Epithelial cell of esophagus (primary cell): Measurements from ENCODE around the gene THSD4.

Experiments
- DNase-seq: peaks from one replicate; pipeline ENCODE4 v3.0.0; 2010; ENCODE audit warnings: low read depth
- H3K4me3 ChIP-seq: 2 replicates; pipeline ENCODE4 v1.5.1; 2011; ENCODE audit warnings: mild to moderate bottlenecking, low read length, control low read depth
- TF ChIP-seq, protein P1 (sequence below): IDR thresholded peaks from 2 replicates; pipeline ENCODE4 v1.5.1; 2011; ENCODE audit warnings: low read depth, mild to moderate bottlenecking, low read length, control low read depth, inconsistent platforms; ENCODE audit not compliant: insufficient read depth; ENCODE audit errors: missing control alignments

Gene THSD4

DNA sequence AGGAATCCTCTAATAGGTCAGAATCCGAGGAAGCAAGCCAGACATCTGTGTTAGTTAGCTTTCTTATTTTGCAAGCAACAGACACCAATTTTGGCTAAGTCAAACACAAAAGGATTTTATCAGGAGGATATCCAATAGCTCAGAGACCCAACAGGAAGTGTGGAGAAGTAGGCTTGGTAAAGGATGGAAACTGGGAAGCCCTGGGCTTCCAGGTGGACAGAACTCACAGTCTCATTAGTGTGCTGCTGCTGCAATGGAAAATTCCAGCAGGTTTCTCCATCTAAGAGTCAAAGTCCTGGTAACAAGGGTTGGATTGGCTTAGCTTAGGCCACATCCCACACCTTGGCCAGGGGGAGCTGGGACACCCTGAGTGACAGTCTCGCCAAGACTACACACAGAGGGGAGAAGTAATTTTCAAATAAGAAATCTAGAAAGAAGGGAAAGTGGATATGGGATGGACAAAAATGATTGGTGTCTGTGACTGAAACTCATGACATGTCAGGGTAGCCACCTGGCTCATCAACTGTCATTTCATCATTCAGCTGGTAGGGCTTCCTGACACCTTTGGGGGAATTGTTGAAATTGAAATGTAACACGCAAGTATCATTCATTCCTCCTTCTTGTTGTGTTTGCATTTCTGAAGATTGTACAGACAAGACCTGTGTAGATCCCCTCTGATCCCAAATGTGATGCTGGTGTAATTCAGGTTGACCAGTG lies 158.6 kb downstream of the THSD4 start:
- DNase-seq, result no peak
- TF ChIP-seq, protein P1, sequence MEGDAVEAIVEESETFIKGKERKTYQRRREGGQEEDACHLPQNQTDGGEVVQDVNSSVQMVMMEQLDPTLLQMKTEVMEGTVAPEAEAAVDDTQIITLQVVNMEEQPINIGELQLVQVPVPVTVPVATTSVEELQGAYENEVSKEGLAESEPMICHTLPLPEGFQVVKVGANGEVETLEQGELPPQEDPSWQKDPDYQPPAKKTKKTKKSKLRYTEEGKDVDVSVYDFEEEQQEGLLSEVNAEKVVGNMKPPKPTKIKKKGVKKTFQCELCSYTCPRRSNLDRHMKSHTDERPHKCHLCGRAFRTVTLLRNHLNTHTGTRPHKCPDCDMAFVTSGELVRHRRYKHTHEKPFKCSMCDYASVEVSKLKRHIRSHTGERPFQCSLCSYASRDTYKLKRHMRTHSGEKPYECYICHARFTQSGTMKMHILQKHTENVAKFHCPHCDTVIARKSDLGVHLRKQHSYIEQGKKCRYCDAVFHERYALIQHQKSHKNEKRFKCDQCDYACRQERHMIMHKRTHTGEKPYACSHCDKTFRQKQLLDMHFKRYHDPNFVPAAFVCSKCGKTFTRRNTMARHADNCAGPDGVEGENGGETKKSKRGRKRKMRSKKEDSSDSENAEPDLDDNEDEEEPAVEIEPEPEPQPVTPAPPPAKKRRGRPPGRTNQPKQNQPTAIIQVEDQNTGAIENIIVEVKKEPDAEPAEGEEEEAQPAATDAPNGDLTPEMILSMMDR, result no peak
- H3K4me3 ChIP-seq, result no peak overlapping the region

- TF ChIP-seq, protein P1, result no peak
- DNase-seq, result no peak
- no peak overlapping the region for H3K4me3 ChIP-seq
Observed at GRCh38 chr15:71274448-71274798, 159.2 kb downstream of the THSD4 start.

- H3K4me3 ChIP-seq, result no peak overlapping the region
- peak; percentile 84 for DNase-seq
- TF ChIP-seq, protein P1, result no peak
Observed at GRCh38 chr15:71275098-71275497, 159.8 kb downstream of the THSD4 start.

GRCh38 chr15:71275566-71276335 lies 160.5 kb downstream of the THSD4 start:
- TF ChIP-seq, protein P1, result no peak
- peak; percentile 48 for DNase-seq
- H3K4me3 ChIP-seq, result no peak overlapping the region

GRCh38 chr15:71276336-71276665 lies 161.0 kb downstream of the THSD4 start:
- TF ChIP-seq, protein P1, result no peak
- no peak overlapping the region for H3K4me3 ChIP-seq
- peak; percentile 85 for DNase-seq

- DNase-seq, result peak; percentile 94
- no peak overlapping the region for H3K4me3 ChIP-seq
- TF ChIP-seq, protein P1, result no peak
Observed at GRCh38 chr15:71278989-71279756, 163.9 kb downstream of the THSD4 start.
